Activated naive CD4-positive, alpha-beta T cell treated with anti-CD3 and anti-CD28 coated beads, Interleukin-2, amount 50 U/mL, for 72 hours (primary cell): ENCODE data around the gene IRS4. TPM values are rescaled to one million over a fixed set of nuclear protein-coding genes. Genes with fewer than 3 reads are reported as not detected.

Experiments
- ATAC-seq, 2 donors: fragments of 150-1000 bp; cut with Tn5 transposase; 2 replicates each; pipeline ENCODE4 v1.10.0; 2021; ENCODE audit warnings: mild to moderate bottlenecking in 2 of 2, moderate library complexity in 2 of 2
- DNase-seq, 2 donors: peaks; one replicate each; pipeline ENCODE4 v3.0.0; 2021 to 2022; ENCODE audit warnings: low spot score in 2 of 2
- H3K27ac Mint-ChIP-seq, 2 donors: one replicate each; pipeline ENCODE4 v1.8.0; 2022; ENCODE audit warnings: mild to moderate bottlenecking in 2 of 2, mixed read lengths in 2 of 2
- H3K36me3 Mint-ChIP-seq, 2 donors: one replicate each; pipeline ENCODE4 v1.8.0; 2022; ENCODE audit warnings: mixed read lengths in 2 of 2
- H3K9me3 Mint-ChIP-seq, 2 donors: one replicate each; pipeline ENCODE4 v1.8.0; 2022; ENCODE audit warnings: mixed read lengths in 2 of 2
- total RNA-seq, 2 donors: library from RNA; stranded (reverse); gene quantifications; one replicate each; pipeline ENCODE4 v1.2.3, GENCODE V29; 2022

IRS4 gene
- total RNA-seq, result not detected

DNA sequence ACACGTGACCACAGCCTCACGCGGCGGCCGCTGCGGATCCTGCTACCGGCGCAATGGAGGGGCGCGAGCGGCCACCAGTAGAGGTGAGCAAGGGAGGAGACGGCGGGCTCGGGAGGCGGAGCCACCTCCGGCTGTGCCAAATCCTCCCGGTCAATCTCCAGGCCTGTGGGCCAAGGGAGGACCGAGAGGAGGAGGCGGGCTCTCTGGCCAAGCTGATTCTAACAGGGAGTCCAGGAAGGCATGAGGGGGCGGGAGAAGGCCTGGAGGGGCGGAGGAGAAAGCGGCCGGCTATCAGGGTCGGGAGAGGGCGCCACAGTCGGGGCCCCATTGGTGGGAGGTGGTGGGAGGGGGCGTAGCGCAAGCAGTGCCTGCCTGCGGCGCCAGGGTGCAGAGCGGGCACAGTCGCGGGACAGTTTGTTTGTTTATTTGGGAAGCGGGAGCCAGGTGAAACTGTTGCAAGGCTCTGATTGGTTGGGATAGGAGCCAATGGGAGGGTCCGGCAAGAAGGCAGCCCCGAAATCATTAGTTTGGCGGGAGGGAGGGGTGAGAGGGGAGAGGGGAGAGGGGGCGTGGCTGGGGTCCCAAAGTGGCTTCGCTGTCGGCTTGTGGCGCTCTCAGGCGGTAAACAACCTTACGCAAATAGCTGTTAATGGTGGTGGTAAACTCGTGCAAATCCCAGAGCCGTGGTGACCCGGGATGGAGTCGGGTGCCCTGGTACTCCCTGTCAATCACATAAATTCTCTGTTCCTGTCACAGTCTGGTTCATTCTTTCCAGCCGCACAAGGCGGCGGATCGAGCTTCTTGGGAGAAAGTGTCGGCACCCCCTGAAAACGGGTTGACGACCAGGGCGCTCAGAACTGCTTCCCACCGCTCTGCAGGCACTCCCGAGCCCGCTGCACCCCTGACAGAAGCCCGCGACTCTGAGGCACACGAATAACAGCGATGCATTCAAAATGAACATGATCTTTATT is at the start of gene IRS4:
Gene IRS4, minus strand, starts transcription at position 55 of the 971 bp plus-strand sequence.
- H3K27ac Mint-ChIP-seq, result no peak within 1 kb of the TSS
- DNase-seq, result no peak
- no peak for ATAC-seq
- H3K36me3 Mint-ChIP-seq, result no peaks in the 10 kb centered on the region
- H3K9me3 Mint-ChIP-seq, result no peaks in the 10 kb centered on the region

DNA sequence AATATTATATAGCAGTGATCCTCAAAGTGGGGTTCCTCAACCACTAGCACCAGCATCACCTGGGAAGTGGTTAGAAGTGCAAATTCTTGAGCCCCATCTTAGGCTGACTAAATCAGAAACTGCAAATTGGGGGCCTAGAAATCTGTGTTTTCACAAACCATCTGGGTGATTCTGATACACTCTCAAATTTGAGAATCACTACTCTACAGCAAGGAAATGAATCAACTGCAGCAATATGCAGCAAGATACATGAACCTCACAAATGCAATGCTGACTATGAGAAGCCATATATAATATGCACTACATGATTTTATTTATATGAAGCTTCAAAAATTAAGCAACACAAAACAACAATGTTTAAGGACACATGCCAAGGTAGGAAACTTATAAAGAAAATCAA is 36.2 kb upstream of the IRS4 start:
- no peaks in the 10 kb centered on the region for H3K9me3 Mint-ChIP-seq
- H3K36me3 Mint-ChIP-seq, result no peaks in the 10 kb centered on the region
- DNase-seq (no peak), ATAC-seq (peak; percentile 58 to 66)
- H3K27ac Mint-ChIP-seq, result no peak overlapping the region

DNA sequence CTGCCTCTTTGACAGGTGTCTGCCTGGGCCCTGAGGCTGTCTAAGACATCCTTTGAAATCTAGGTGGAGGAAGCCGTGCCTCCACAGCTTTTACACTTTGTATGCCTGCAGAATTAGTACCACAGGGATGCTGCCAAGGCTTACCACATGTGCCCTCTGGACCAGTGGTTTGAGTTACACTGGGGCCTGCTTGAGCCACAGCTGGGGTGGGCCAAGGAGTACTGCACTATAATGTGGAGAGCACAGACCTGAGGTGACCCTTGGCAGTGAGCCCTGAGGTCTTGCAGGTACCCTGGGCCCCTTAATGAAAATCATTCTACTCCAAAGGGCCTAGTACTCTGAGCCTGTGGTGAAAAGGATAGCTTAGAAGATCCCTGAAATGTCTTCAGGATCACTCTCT is 27.2 kb upstream of the IRS4 start:
- Mint-ChIP-seq H3K9me3 (no peaks in the 10 kb centered on the region), H3K27ac (no peak overlapping the region), H3K36me3 (no peaks in the 10 kb centered on the region)
- no peak for DNase-seq
- ATAC-seq, result no peak

DNA sequence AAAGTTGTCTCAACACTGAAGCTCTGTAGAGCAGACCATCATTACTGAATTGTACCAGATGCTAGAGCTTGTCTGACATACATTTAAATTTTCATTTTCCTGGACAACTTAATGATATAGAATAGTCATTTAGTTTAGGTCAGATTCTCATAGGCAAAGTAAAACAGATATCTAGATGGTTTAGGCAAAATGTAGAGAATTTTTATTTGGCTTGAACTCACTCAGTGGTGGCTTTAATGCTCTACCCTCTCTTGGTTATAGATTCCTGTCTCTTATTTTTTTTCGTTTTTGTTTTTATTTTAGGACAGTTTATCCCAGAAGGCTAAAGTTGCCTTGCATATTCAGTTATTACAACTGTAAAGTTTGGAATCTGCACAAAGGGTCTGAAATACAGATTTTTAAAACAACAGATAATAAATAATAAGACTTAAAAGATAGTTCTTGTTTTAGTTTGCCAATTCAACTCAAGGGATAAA is 4.0 kb upstream of the IRS4 start:
- H3K27ac Mint-ChIP-seq, result no peak overlapping the region
- ATAC-seq (no peak), DNase-seq (no peak)
- H3K9me3 Mint-ChIP-seq, result no peaks in the 10 kb centered on the region
- no peaks in the 10 kb centered on the region for H3K36me3 Mint-ChIP-seq

DNA sequence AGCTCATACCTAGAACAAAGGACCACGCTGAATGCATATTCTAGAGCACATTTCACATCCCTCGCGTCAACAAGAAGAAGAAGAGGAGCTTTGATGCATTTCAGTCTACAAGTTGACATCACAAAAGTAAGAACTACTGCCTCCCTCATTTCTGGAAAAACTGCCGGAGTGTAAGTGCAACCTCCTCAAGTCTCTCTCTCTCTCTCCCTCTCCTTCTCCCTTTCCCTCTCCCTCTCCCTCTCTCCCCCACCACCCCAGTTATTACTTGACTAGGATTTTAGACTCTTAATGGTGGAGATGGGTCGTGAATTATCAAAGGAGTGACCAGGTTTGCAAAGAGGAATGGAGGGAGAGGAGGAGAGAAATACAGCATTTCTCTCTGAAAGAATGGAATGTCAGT is 1.4 kb upstream of the IRS4 start:
- DNase-seq (no peak), ATAC-seq (no peak)
- Mint-ChIP-seq H3K27ac (no peak overlapping the region), H3K36me3 (no peaks in the 10 kb centered on the region), H3K9me3 (no peaks in the 10 kb centered on the region)

DNA sequence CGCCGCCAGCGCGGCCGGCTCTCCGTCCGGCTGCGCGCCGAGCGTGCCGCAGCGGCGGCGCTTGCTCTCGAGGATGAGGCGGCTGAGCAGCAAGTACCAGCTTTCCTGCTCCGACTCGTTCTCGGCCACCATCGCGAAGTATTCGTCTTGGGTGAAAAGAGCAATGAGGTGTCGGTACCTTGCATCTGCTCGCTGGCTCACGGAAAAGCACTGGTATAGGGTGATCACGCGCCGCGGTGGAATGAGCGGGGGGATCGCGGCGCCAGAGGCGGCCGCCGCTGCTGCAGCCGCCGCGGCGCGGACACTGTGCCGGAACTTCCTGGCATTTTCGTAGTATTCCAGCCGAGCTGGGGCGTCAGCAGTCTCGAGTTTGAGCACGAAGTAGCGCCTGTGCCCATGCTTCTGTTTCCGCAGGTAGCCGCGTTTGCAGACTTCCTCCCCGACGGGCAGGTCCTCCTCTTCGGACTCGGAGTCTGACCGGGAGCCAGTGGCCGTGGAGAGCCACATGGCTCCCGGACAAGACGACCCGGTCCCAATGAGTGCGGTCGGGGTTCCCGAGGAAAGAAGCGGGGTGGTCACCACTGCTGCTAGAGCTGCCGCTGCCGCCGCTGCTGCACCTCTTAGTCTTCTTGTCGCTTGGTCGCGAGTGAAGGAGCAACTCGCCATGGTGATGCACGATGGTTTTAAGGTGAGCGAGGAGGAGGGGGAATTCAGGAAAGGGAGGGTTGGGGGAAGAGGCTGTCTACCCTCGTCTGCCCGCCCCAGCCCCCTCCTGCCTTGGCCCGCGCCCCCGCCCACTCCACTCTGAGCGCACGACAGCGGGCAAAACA is 469 bp downstream of the IRS4 start:
- H3K27ac Mint-ChIP-seq, result no peak overlapping the region
- no peak for DNase-seq
- ATAC-seq, result no peak
- no peaks in the 10 kb centered on the region for H3K9me3 Mint-ChIP-seq
- no peaks in the 10 kb centered on the region for H3K36me3 Mint-ChIP-seq

DNA sequence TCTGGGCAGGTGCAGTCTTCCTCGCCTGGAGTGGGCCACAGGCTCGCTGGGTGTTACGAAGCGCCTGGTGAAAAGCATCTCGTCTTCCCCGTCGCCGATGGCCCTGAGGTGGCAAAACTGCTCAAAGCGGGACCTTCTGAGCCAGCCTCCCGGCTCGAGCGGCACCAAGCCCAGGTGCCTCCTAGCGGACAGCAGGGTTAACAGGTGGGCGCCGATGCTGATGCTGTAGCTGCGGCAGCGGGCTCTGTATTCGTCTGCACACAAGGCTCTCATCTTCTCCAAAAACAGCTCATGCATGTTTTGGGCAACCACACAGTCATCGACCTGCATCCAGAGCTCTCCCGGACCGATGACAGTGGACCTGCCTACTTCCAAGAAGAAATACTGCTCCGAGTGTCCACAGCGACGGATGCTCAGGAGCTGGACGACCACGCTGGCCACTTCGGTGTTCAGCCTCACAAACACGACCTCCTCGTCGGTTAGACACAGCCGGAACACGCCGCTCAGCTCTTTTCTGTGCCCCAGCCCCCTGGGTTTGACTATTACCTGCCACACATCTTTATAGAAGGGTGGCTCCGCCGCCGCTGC is 1.2 kb downstream of the IRS4 start:
- ATAC-seq (no peak), DNase-seq (no peak)
- no peak overlapping the region for H3K27ac Mint-ChIP-seq
- H3K9me3 Mint-ChIP-seq, result no peaks in the 10 kb centered on the region
- H3K36me3 Mint-ChIP-seq, result no peaks in the 10 kb centered on the region

DNA sequence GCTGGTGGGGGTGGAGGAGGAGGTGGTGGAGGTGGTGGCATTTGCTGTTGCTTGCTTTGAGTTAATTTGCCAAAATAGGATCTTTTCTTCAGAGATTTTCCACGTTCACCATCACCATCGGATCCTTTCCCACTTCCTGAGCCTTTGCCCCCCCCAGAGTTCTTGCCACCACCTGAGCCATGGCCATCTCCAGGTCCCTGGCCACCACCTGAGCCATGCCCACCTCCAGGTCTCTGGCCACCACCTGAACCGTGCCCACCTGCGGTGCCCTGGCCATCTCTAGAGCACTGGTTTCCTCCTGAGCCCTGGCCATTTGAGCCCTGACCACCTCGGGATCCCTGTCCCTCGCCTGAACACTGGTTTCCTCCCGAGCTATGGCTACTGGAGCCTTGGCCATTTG is 1.9 kb downstream of the IRS4 start:
- H3K36me3 Mint-ChIP-seq, result no peaks in the 10 kb centered on the region
- no peak for ATAC-seq
- no peaks in the 10 kb centered on the region for H3K9me3 Mint-ChIP-seq
- DNase-seq, result no peak
- no peak overlapping the region for H3K27ac Mint-ChIP-seq

DNA sequence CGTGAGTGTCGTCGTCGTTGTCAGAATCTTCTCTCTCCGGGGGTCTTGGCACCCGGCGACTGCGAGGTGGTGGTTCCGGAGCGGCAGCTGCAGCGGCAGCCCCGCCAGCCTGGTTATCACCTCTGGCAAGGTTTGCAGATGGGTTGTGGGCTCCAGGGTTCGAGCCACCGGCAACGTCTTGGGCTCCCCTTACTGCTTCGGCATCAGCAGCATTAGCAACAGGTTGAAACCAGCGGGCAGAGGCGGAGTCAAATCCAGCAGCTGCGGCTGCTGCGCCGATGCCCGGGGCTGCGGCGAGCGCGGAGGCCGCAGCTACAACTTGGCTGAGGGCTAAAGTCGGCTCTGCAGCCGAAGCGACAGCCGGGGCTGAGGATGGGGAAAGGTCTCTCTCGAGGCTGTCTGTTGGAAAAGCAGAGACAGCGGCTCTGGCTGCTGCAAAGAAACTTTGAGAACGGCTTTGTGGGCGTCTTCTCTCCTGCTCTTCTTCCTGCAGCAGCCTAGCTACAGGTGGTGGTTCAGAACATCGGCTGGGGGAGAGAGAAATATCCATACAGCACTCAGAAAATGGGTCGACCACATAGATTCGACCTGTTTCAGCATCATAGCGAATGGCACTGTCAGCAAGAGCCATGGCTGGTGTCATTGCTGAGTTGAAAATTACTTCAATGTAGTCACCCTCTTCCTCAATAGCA is 3.6 kb downstream of the IRS4 start:
- no peak for ATAC-seq
- no peaks in the 10 kb centered on the region for H3K36me3 Mint-ChIP-seq
- DNase-seq, result no peak
- no peaks in the 10 kb centered on the region for H3K9me3 Mint-ChIP-seq
- H3K27ac Mint-ChIP-seq, result no peak overlapping the region

DNA sequence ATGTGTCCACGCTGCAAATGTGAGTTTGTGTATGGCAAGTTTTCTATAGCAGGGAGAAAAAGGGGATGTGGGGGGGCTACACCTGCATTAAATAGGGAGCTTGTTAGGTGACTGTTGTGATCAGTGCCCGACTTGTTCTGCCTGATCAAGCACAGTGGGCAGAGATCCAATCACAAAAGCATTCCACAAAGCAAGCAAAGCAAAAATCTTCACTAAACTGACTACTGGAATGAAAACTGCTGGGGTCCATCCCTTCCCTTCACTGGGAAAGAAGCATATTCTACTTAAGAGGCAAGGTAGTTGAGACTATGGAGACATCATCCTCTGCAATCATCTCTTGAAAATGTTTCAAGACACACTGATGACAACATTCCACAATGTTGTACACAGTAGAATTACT is 5.2 kb downstream of the IRS4 start:
- Mint-ChIP-seq H3K36me3 (no peaks in the 10 kb centered on the region), H3K27ac (no peak overlapping the region), H3K9me3 (no peaks in the 10 kb centered on the region)
- no peak for DNase-seq
- ATAC-seq, result no peak

DNA sequence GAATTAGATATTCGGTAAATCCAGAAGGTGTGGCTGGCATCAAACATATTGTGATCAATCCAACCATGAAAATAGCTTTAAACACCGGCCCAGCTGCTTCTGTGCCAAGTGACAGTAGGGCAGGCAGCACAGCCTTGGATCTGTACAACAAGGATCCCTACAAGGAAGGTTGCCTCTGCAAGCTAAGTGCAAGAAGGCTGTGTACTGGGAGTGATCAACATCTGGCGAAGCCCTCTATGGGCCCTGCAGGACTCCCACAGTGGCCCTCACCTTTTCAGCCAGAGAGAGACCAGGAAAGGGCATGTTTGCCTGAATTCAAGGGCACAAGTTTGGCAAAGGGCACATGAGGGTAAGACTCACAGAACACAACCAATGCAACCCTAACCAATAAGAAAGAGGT is 9.6 kb downstream of the IRS4 start:
- ATAC-seq (no peak), DNase-seq (no peak)
- Mint-ChIP-seq H3K27ac (no peak overlapping the region), H3K9me3 (no peaks in the 10 kb centered on the region), H3K36me3 (no peaks in the 10 kb centered on the region)

DNA sequence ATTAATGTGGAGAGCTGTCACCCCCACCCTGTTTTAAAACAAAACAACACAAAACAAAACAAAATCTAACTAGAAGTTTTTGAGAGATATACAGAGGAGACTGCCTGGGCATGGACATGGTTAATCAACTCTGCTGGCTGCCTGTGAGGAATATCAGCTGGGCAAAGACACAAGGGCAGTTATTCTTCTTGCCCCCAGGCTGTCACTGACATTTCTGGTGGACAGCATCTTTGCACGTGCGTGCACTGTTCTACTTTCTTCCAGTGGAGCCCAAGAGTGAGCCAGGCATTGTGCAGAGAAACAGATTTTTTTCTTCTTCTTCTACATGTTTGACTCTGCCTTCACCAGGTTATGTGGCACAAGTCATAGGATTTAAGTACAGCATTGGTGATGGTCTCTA is 13.8 kb downstream of the IRS4 start:
- DNase-seq (no peak), ATAC-seq (no peak)
- Mint-ChIP-seq H3K36me3 (no peaks in the 10 kb centered on the region), H3K27ac (no peak overlapping the region), H3K9me3 (no peaks in the 10 kb centered on the region)

DNA sequence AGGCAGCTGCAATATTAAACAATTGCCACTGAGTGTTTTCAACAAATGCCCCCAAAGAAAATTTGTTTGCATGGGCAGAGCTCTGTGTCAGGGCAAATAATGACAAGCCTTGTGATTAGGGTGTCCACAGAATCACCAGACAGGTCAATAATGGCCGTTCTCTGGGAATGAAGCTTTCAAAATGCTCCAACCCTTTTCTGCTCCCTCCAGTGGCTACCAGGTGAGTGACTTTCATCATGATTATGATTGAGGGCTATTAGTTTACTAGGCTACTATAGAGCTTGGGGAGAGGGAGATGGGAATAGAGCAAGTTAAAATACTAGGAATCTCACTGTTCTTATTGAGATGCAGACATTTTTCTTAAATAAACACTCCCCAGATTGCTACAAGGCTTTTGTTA is 23.5 kb downstream of the IRS4 start:
- no peak for ATAC-seq
- Mint-ChIP-seq H3K27ac (no peak overlapping the region), H3K9me3 (peaks cover 0 to 4% of the 10 kb centered on the region in 2 donors), H3K36me3 (no peaks in the 10 kb centered on the region)
- DNase-seq, result no peak

DNA sequence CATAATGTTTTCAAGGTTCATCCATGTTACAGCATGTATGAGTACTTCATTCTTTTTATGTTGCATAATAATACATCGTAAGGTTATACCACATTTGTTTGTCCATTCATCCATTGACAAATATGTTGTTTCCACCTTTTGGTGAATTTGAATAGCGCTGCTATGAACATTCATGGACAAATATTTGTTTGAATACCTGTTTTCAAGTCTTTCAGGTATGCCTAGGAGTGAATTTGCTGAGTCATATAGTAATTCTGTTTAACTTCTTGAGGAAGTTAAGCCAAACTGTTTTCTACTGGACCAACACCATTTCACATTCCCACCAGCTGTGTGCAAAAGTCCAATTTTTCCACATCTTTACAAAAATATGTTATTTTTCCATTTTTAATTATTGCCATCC is 31.5 kb downstream of the IRS4 start:
- no peak for DNase-seq
- Mint-ChIP-seq H3K9me3 (no peaks in the 10 kb centered on the region), H3K27ac (no peak overlapping the region), H3K36me3 (no peaks in the 10 kb centered on the region)
- ATAC-seq, result no peak

DNA sequence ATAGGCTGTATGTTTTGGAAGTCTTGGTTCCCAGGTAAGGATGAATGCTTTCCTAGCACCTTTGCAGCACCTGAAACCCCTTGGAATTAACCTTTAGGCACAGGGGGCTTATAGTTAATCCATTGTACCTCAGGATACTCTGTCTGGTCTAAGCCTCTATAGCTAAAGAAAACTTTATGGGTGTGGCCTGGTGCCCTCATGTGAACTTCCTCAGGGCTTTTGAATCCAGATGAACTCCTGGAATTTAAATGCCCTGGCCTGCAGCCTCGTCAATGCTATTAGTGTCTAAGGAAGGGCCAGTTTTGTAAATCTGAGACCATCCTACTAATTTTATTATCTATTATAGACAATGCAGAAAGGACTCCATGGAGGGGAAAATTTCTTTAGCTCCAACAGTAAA is 33.8 kb downstream of the IRS4 start:
- ATAC-seq (no peak), DNase-seq (no peak)
- Mint-ChIP-seq H3K27ac (no peak overlapping the region), H3K9me3 (no peaks in the 10 kb centered on the region), H3K36me3 (no peaks in the 10 kb centered on the region)

DNA sequence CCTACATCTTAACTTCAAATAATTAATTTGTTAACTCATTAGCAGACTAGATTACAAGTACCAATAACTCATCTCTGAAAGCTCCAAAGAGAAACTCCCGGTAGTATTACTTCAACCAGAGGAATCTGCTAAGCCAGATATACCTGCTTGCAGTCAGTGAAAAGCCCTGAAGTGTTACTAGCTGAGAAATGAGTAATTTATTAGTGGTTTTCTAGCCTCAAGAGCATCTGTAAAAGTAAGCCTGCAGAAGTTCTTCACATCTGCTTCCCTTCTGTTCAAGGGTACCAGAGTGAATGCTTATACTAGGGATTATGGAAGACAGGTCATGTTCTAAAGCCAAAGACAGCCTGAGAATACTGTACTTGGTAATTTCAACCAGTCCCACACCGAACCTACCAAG is 34.7 kb downstream of the IRS4 start:
- no peaks in the 10 kb centered on the region for H3K36me3 Mint-ChIP-seq
- H3K9me3 Mint-ChIP-seq, result no peaks in the 10 kb centered on the region
- ATAC-seq (no peak), DNase-seq (no peak)
- no peak overlapping the region for H3K27ac Mint-ChIP-seq

DNA sequence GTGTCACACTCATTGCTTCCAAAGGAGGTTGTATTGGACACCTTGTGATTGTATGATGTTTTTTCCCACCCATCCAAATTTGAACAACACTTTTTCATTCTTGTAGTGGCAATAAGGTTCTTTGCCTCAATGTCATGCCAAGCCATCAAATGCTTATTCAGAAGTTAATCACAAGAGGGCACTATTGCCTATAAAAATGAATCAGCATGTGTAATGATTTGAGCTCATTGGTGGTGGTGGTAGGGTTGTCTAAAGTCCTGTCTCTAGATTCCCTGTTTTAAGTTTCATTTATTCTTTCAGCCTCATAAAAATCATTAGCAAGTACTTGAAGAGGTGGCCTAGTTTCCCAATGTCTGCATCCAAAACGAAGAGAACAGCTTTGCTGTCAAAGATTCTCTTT is 37.0 kb downstream of the IRS4 start:
- no peak overlapping the region for H3K27ac Mint-ChIP-seq
- no peaks in the 10 kb centered on the region for H3K36me3 Mint-ChIP-seq
- no peaks in the 10 kb centered on the region for H3K9me3 Mint-ChIP-seq
- no peak for ATAC-seq
- DNase-seq, result no peak
